ENCODE measurements around the gene TAX1BP1.

The TAX1BP1 gene

GRCh38 chr7:27812706-27813105, 72.7 kb downstream of the TAX1BP1 start:
- Histone ChIP-seq H2AFZ (no peak overlapping the region), H3K27ac (no peak overlapping the region), H3K79me2 (no peaks in the 10 kb centered on the region), H3K4me3 (ENCODE audit: low read depth, low read length) (no peak overlapping the region), H3K4me2 (ENCODE audit: low read length) (no peak overlapping the region), H3K4me1 (no peaks in the 10 kb centered on the region), H3K9ac (no peak overlapping the region), H3K27me3 (ENCODE audit: control insufficient read depth, insufficient read depth, low read length) (no peaks in the 10 kb centered on the region), H3K36me3 (ENCODE audit: control insufficient read depth, insufficient read depth, low read length) (no peaks in the 10 kb centered on the region), H3K9me3 (ENCODE audit: control insufficient read depth, low read length) (no peaks in the 10 kb centered on the region)
- no peak for TF ChIP-seq CTCF (IDR thresholded peaks at IDR 0.05)

DNA sequence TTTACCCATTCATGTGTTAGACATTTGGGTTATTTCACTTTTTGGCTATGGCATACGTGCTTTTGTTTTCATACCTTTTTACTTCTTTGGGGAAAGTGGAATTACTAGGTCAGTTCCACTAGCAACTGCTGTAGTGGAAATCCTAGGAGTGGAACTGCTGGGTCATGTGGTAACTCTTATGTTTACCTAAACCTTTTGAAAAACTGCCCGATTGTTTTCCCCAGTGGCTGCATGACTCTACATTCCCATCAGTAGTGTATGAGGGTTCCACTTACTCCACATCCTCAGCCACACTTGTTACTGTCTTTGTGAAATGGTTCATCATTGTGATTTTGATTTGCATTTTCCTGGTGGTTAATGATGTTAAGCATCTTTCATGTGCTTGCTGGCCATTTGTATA, 82.3 kb downstream of the TAX1BP1 start:
- Histone ChIP-seq H3K79me2 (no peaks in the 10 kb centered on the region), H3K27me3 (ENCODE audit: control insufficient read depth, insufficient read depth, low read length) (no peaks in the 10 kb centered on the region), H3K4me2 (ENCODE audit: low read length) (no peak overlapping the region), H3K9me3 (ENCODE audit: control insufficient read depth, low read length) (no peaks in the 10 kb centered on the region), H3K4me3 (ENCODE audit: low read depth, low read length) (no peak overlapping the region), H3K9ac (no peak overlapping the region), H3K27ac (no peak overlapping the region), H3K36me3 (ENCODE audit: control insufficient read depth, insufficient read depth, low read length) (no peaks in the 10 kb centered on the region), H2AFZ (no peak overlapping the region), H3K4me1 (no peaks in the 10 kb centered on the region)
- no peak for TF ChIP-seq CTCF (IDR thresholded peaks at IDR 0.05)

GRCh38 chr7:27825891-27826290, 85.9 kb downstream of the TAX1BP1 start:
- no peaks in the 10 kb centered on the region for H3K36me3 ChIP-seq (ENCODE audit: control insufficient read depth, insufficient read depth, low read length)
- no peaks in the 10 kb centered on the region for H3K79me2 ChIP-seq
- no peaks in the 10 kb centered on the region for H3K27me3 ChIP-seq (ENCODE audit: control insufficient read depth, insufficient read depth, low read length)
- H3K4me1 ChIP-seq: no peaks in the 10 kb centered on the region
- no peak for TF ChIP-seq CTCF (IDR thresholded peaks at IDR 0.05)
- H3K9me3 ChIP-seq (ENCODE audit: control insufficient read depth, low read length): no peaks in the 10 kb centered on the region
- H3K9ac ChIP-seq: no peak overlapping the region
- H3K4me3 ChIP-seq (ENCODE audit: low read depth, low read length): no peak overlapping the region
- H3K27ac ChIP-seq: no peak overlapping the region
- H2AFZ ChIP-seq: no peak overlapping the region
- no peak overlapping the region for H3K4me2 ChIP-seq (ENCODE audit: low read length)

DNA sequence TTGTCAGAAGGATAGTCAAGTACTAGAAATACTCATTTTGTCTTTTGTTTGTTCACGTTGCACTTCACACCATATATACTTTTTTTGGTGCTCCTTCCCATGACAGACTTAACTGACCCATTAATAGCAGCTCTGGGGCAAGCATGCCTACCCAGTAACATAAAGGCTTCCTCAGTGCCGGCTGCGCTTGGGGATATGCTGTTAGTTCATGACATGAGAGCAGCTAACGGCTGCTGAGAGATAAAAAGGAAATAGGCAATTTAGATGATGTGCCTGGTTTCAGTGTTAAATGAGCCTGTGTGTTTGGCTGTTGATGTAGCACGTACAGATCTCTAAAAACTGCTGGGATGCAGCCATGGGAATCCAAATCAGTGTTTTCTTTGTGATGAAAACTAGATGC, 86.4 kb downstream of the TAX1BP1 start:
- Histone ChIP-seq H3K4me2 (ENCODE audit: low read length) (no peak overlapping the region), H3K4me1 (no peaks in the 10 kb centered on the region), H3K9ac (no peak overlapping the region), H3K9me3 (ENCODE audit: control insufficient read depth, low read length) (no peaks in the 10 kb centered on the region), H2AFZ (no peak overlapping the region), H3K79me2 (no peaks in the 10 kb centered on the region), H3K27me3 (ENCODE audit: control insufficient read depth, insufficient read depth, low read length) (no peaks in the 10 kb centered on the region), H3K27ac (no peak overlapping the region), H3K36me3 (ENCODE audit: control insufficient read depth, insufficient read depth, low read length) (no peaks in the 10 kb centered on the region), H3K4me3 (ENCODE audit: low read depth, low read length) (no peak overlapping the region)
- no peak for TF ChIP-seq CTCF (IDR thresholded peaks at IDR 0.05)

DNA sequence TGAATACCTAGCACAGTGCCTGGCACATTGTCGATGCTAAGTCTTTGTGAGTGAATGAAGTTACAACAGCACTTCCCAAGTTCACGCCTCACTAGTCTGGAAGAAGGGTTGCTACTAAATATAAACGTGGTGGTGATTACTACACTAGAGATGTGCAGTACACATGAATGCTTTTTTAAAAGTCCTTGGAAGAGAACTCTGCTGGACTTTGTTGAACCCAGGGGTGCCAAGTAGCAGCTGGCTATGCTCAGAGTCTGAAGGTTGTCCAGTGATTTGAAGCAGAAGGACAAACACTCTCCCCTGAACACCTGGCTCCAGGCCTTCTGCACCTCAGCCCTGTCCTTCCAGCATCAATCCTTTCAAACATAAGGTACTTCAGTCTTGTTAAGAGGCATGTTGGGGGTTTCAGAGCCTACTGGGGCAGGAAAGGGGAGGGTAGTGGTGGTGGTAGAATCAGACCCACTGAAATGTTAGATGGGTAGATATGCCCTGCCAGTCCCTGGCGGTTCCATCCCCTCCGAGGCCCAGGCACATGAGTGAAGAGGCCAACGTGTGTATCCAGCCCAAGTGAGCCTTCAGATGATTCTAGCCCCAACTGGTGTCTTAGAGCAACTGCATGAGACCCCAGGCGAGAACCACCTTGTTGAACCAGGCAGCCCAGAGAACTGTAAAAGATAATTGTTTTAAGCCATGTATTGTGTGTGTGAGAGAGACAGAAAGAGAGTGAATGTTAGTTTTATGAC, 94.4 kb downstream of the TAX1BP1 start:
- H3K9me3 ChIP-seq (ENCODE audit: control insufficient read depth, low read length): no peaks in the 10 kb centered on the region
- no peak overlapping the region for H2AFZ ChIP-seq
- TF ChIP-seq CTCF (IDR thresholded peaks at IDR 0.05): no peak
- no peak overlapping the region for H3K27ac ChIP-seq
- no peaks in the 10 kb centered on the region for H3K4me1 ChIP-seq
- no peak overlapping the region for H3K9ac ChIP-seq
- H3K4me2 ChIP-seq (ENCODE audit: low read length): no peak overlapping the region
- H3K27me3 ChIP-seq (ENCODE audit: control insufficient read depth, insufficient read depth, low read length): no peaks in the 10 kb centered on the region
- no peaks in the 10 kb centered on the region for H3K36me3 ChIP-seq (ENCODE audit: control insufficient read depth, insufficient read depth, low read length)
- no peak overlapping the region for H3K4me3 ChIP-seq (ENCODE audit: low read depth, low read length)
- no peaks in the 10 kb centered on the region for H3K79me2 ChIP-seq

All from parathyroid adenoma (tissue), 2 donors.